ENCODE results near the gene ZBTB3.
"Not testable (repeated sequence)": the region's sequence is repeated elsewhere in the genome, so short reads cannot be mapped to it uniquely, and the experiment has no call there.

Gene ZBTB3

GRCh38 chr11:62755086-62755615 lies 1.2 kb upstream of the ZBTB3 start:
- no peak overlapping the region for H2BK12ac ChIP-seq (ENCODE audit: low read length)
- WGBS (ENCODE audit: extremely low coverage, insufficient coverage, insufficient read length), result no CpG with 5 or more reads among the region's 10 CpGs
- H3K4me2 ChIP-seq (ENCODE audit: low read length), result no peak overlapping the region

GRCh38 chr11:62752994-62753735 lies 795 bp downstream of the ZBTB3 start:
- WGBS (ENCODE audit: extremely low coverage, insufficient coverage, insufficient read length), result no CpG with 5 or more reads among the region's 15 CpGs
- H4K8ac ChIP-seq (ENCODE audit: low read depth, low read length), result peak overlapping the region; percentile 86
- peak overlapping the region; percentile 52 for H2BK120ac ChIP-seq (ENCODE audit: insufficient read depth, low read length, poor library complexity)
- H3K79me1 ChIP-seq (ENCODE audit: low read length), result peaks cover 11% of the 10 kb centered on the region
- H2BK5ac ChIP-seq (ENCODE audit: low read depth, low read length, poor library complexity), result peak overlapping the region; percentile 24
- H3K36me3 ChIP-seq (ENCODE audit: control insufficient read depth in 1 of 2, insufficient read depth in 2 of 2, low read length in 2 of 2), result peaks cover 0 to 2% of the 10 kb centered on the region in 2 experiments
- peaks cover 12 to 18% of the 10 kb centered on the region in 2 experiments for H3K4me1 ChIP-seq (ENCODE audit: control insufficient read depth in 1 of 2, insufficient read depth in 2 of 2, low read length in 2 of 2)
- H3K79me2 ChIP-seq (ENCODE audit: control insufficient read depth, insufficient read depth, low read length, poor library complexity), result peaks cover 5% of the 10 kb centered on the region
- peak overlapping the region; percentile 12 for H3K27ac ChIP-seq (ENCODE audit: low read depth, low read length)
- no peaks in the 10 kb centered on the region for H3K27me3 ChIP-seq (ENCODE audit: insufficient read depth, low read length)
- H3K18ac ChIP-seq (ENCODE audit: low read length), result peak overlapping the region; percentile 44
- H3K9ac ChIP-seq (ENCODE audit: low read length), result no peak overlapping the region
- H3K14ac ChIP-seq (ENCODE audit: low read length), result peak overlapping the region; percentile 65
- H3K4ac ChIP-seq (ENCODE audit: low read depth, low read length), result peak overlapping the region; percentile 73
- peak overlapping the region; percentile 79 for H4K91ac ChIP-seq (ENCODE audit: low read depth, low read length)
- peak overlapping the region; percentile 31 for H3K4me2 ChIP-seq (ENCODE audit: low read length)
- H2AFZ ChIP-seq (ENCODE audit: insufficient read depth, low read length, poor library complexity), result peak overlapping the region; percentile 37
- H2AK5ac ChIP-seq (ENCODE audit: low read length), result peak overlapping the region; percentile 70
- H3K23ac ChIP-seq (ENCODE audit: low read length), result no peak overlapping the region
- H2BK12ac ChIP-seq (ENCODE audit: low read length), result no peak overlapping the region
- no peaks in the 10 kb centered on the region for H3K9me3 ChIP-seq (ENCODE audit: insufficient read depth, low read depth, low read length)
- no peak overlapping the region for H3K4me3 ChIP-seq (ENCODE audit: low read depth, low read length)
- H4K12ac ChIP-seq (ENCODE audit: low read depth, low read length), result peak overlapping the region; percentile 73
- DNase-seq, result peak; percentile 38 to 61

More at GRCh38 chr11:62755086-62755615, 1.2 kb upstream of the ZBTB3 start:
- Histone ChIP-seq H2BK5ac (ENCODE audit: low read depth, low read length, poor library complexity) (no peak overlapping the region), H3K4ac (ENCODE audit: low read depth, low read length) (no peak overlapping the region), H3K27me3 (ENCODE audit: insufficient read depth, low read length) (no peaks in the 10 kb centered on the region), H3K27ac (ENCODE audit: low read depth, low read length) (no peak overlapping the region), H3K9me3 (ENCODE audit: insufficient read depth, low read depth, low read length) (no peaks in the 10 kb centered on the region), H3K4me1 (ENCODE audit: control insufficient read depth in 1 of 2, insufficient read depth in 2 of 2, low read length in 2 of 2) (peaks cover 12 to 18% of the 10 kb centered on the region in 2 experiments), H3K23ac (ENCODE audit: low read length) (no peak overlapping the region), H2AFZ (ENCODE audit: insufficient read depth, low read length, poor library complexity) (no peak overlapping the region), H4K12ac (ENCODE audit: low read depth, low read length) (no peak overlapping the region), H3K4me3 (ENCODE audit: low read depth, low read length) (no peak overlapping the region), H3K79me1 (ENCODE audit: low read length) (peaks cover 11% of the 10 kb centered on the region), H3K79me2 (ENCODE audit: control insufficient read depth, insufficient read depth, low read length, poor library complexity) (peaks cover 5% of the 10 kb centered on the region), H4K91ac (ENCODE audit: low read depth, low read length) (no peak overlapping the region), H2AK5ac (ENCODE audit: low read length) (no peak overlapping the region), H3K36me3 (ENCODE audit: control insufficient read depth in 1 of 2, insufficient read depth in 2 of 2, low read length in 2 of 2) (peaks cover 0 to 2% of the 10 kb centered on the region in 2 experiments), H3K18ac (ENCODE audit: low read length) (no peak overlapping the region), H3K14ac (ENCODE audit: low read length) (no peak overlapping the region), H3K9ac (ENCODE audit: low read length) (no peak overlapping the region), H2BK120ac (ENCODE audit: insufficient read depth, low read length, poor library complexity) (no peak overlapping the region), H4K8ac (ENCODE audit: low read depth, low read length) (no peak overlapping the region)
- DNase-seq, result no peak

DNA sequence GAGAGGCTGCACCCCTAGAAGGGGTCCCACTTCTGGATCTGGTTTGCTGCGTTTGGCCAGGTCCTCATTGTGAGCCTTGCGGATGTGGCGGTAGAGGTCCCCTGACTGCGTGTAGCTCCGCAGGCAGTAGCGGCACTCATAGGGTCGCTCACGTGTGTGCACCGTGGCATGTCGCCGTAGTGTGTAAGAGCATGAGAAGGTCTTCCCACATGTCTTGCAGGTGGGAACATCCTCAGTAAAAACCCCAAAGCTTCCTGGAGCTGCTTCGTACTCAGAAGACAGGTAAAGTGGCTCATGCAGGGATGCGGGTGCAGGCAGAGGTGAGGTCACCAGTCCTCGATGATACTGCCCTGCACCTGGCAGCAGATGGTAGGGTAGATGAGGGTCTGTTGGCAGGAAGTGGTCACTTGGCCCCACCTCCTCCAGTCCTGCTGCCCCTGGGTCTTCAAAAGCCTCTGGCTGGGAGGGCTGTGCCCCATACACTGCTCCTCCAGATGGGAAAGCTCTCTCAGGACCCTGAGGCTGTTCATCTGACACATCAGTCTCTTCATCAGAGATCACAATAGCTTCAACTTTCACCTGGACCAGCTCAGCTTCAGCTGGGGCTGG lies 1.7 kb downstream of the ZBTB3 start:
- Histone ChIP-seq H3K4me3 (ENCODE audit: low read depth, low read length) (no peak overlapping the region), H2BK5ac (ENCODE audit: low read depth, low read length, poor library complexity) (no peak overlapping the region), H4K12ac (ENCODE audit: low read depth, low read length) (no peak overlapping the region), H3K27ac (ENCODE audit: low read depth, low read length) (no peak overlapping the region), H2BK120ac (ENCODE audit: insufficient read depth, low read length, poor library complexity) (no peak overlapping the region), H3K23ac (ENCODE audit: low read length) (no peak overlapping the region), H3K9me3 (ENCODE audit: insufficient read depth, low read depth, low read length) (no peaks in the 10 kb centered on the region), H2AFZ (ENCODE audit: insufficient read depth, low read length, poor library complexity) (no peak overlapping the region), H3K79me1 (ENCODE audit: low read length) (peaks cover 11% of the 10 kb centered on the region), H3K27me3 (ENCODE audit: insufficient read depth, low read length) (no peaks in the 10 kb centered on the region), H3K9ac (ENCODE audit: low read length) (no peak overlapping the region), H3K4me2 (ENCODE audit: low read length) (no peak overlapping the region), H3K18ac (ENCODE audit: low read length) (no peak overlapping the region), H4K8ac (ENCODE audit: low read depth, low read length) (no peak overlapping the region), H3K4me1 (ENCODE audit: control insufficient read depth in 1 of 2, insufficient read depth in 2 of 2, low read length in 2 of 2) (peaks cover 12 to 18% of the 10 kb centered on the region in 2 experiments), H3K4ac (ENCODE audit: low read depth, low read length) (no peak overlapping the region), H2AK5ac (ENCODE audit: low read length) (no peak overlapping the region), H3K79me2 (ENCODE audit: control insufficient read depth, insufficient read depth, low read length, poor library complexity) (peaks cover 5% of the 10 kb centered on the region), H3K36me3 (ENCODE audit: control insufficient read depth in 1 of 2, insufficient read depth in 2 of 2, low read length in 2 of 2) (peaks cover 0 to 2% of the 10 kb centered on the region in 2 experiments), H4K91ac (ENCODE audit: low read depth, low read length) (peak overlapping the region; percentile 21), H3K14ac (ENCODE audit: low read length) (no peak overlapping the region), H2BK12ac (ENCODE audit: low read length) (no peak overlapping the region)
- WGBS (ENCODE audit: extremely low coverage, insufficient coverage, insufficient read length), result no CpG with 5 or more reads among the region's 14 CpGs
- DNase-seq, result peak; percentile 89 to 90

DNA sequence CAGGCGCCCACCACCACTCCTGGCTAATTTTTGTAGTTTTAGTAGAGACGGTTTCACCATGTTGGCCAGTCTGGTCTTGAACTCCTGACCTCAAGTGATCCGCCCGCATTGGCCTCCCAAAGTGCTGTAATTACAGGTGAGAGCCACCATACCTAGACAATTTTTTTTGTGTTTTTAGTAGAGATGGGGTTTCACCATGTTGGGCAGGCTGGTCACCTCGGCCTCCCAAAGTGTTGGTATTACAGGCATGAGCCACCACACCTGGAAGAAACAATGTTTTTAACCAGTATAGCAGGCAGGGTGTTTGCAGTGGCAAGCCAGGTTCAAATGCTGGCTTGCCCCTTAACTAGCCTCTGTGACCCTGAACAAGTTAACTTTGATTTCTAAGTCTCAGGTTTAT lies 4.0 kb downstream of the ZBTB3 start:
- H3K9me3 ChIP-seq (ENCODE audit: insufficient read depth, low read depth, low read length); H3K36me3 ChIP-seq (ENCODE audit: control insufficient read depth in 1 of 2, insufficient read depth in 2 of 2, low read length in 2 of 2); H2AFZ ChIP-seq (ENCODE audit: insufficient read depth, low read length, poor library complexity); H3K27me3 ChIP-seq (ENCODE audit: insufficient read depth, low read length); H2BK5ac ChIP-seq (ENCODE audit: low read depth, low read length, poor library complexity); H3K9ac ChIP-seq (ENCODE audit: low read length); H2BK120ac ChIP-seq (ENCODE audit: insufficient read depth, low read length, poor library complexity); H3K4ac ChIP-seq (ENCODE audit: low read depth, low read length); H3K4me2 ChIP-seq (ENCODE audit: low read length); H3K79me2 ChIP-seq (ENCODE audit: control insufficient read depth, insufficient read depth, low read length, poor library complexity); H2AK5ac ChIP-seq (ENCODE audit: low read length); H3K27ac ChIP-seq (ENCODE audit: low read depth, low read length); H4K8ac ChIP-seq (ENCODE audit: low read depth, low read length); H2BK12ac ChIP-seq (ENCODE audit: low read length); H4K91ac ChIP-seq (ENCODE audit: low read depth, low read length); H3K14ac ChIP-seq (ENCODE audit: low read length); H3K4me3 ChIP-seq (ENCODE audit: low read depth, low read length); H3K18ac ChIP-seq (ENCODE audit: low read length); H4K12ac ChIP-seq (ENCODE audit: low read depth, low read length); H3K23ac ChIP-seq (ENCODE audit: low read length): not testable (repeated sequence)
- DNase-seq, result peak; percentile 71 to 79
- peaks cover 12 to 18% of the 10 kb centered on the region in 2 experiments for H3K4me1 ChIP-seq (ENCODE audit: control insufficient read depth in 1 of 2, insufficient read depth in 2 of 2, low read length in 2 of 2)
- peaks cover 11% of the 10 kb centered on the region for H3K79me1 ChIP-seq (ENCODE audit: low read length)
- no CpG with 5 or more reads among the region's 5 CpGs for WGBS (ENCODE audit: extremely low coverage, insufficient coverage, insufficient read length)
